Measurements from ENCODE around the gene ATF7.

- TF ChIP-seq POLR2A (IDR thresholded peaks at IDR 0.05; ENCODE audit: low read depth, low read length) (peak; percentile 81), POLR2AphosphoS5 (IDR thresholded peaks at IDR 0.05; ENCODE audit: low read depth, low read length) (peak; percentile 91), SPI1 (IDR thresholded peaks at IDR 0.05; ENCODE audit: low read depth, low read length) (no peak), TAF1 (IDR thresholded peaks at IDR 0.05; ENCODE audit: low read depth, low read length) (peak; percentile 51; the same call in 1 of the 2 replicates), PAX5 (IDR thresholded peaks at IDR 0.05; ENCODE audit: insufficient read depth, low read length, severe bottlenecking) (no peak), POU2F2 (IDR thresholded peaks at IDR 0.05; ENCODE audit: low read depth, low read length) (no peak)
These were observed 125.2 kb downstream of the ATF7 start, which contains the start of gene TARBP2 for GRCh38 chr12:53500776-53501614.
